Sciatic nerve (tissue), 2 donors: ENCODE data around the gene CBX4. TPM values are rescaled to one million over a fixed set of nuclear protein-coding genes. Genes with fewer than 3 reads are reported as not detected.
"Not testable (repeated sequence)": the region's sequence is repeated elsewhere in the genome, so short reads cannot be mapped to it uniquely, and the experiment has no call there.

Experiments used
- ATAC-seq: fragments of 200-7000 bp; cut with Tn5 transposase; one replicate; pipeline ENCODE4 v1.9.1; 2020; ENCODE audit warnings: mild to moderate bottlenecking, moderate library complexity
- DNase-seq: peaks from one replicate; pipeline ENCODE4 v3.0.0-alpha.2; 2020; ENCODE audit warnings: low spot score
- intact Hi-C: fragments of 100-400 bp; cut with DNase I; formaldehyde crosslinking; loops from one replicate; pipeline ENCODE4 v1.14.2; 2022
- total RNA-seq: library from RNA; stranded (reverse); fragmentation: NEBNext Ultra II Directional; extraction: Animal tissue kit (Norgen Biotek cat#: 25700); gene quantifications from one replicate; pipeline ENCODE4 v1.2.1, GENCODE V29; 2021
- donor health status: DM: no; HTN: no; CAD: no.
- donor health status: DM: no; HTN: no; CAD: no.

CBX4 gene
- total RNA-seq, 1 donor from 2014 or later: 16.8 TPM

- DNase-seq (no peak), ATAC-seq (no peak)
- intact Hi-C loops: no loop called here
Measured at GRCh38 chr17:79862238-79862637, 23.0 kb upstream of the CBX4 start.

GRCh38 chr17:79861413-79862216, 22.4 kb upstream of the CBX4 start:
- ATAC-seq (no peak), DNase-seq (no peak)
- intact Hi-C loops: no loop called here

- DNase-seq (no peak), ATAC-seq (no peak)
- intact Hi-C loops: no loop called here
Measured at GRCh38 chr17:79859676-79860615, 20.7 kb upstream of the CBX4 start.

GRCh38 chr17:79857095-79857494, 17.9 kb upstream of the CBX4 start:
- intact Hi-C loops: no loop called here
- DNase-seq (no peak), ATAC-seq (no peak)

GRCh38 chr17:79855331-79856124, 16.3 kb upstream of the CBX4 start:
- intact Hi-C loops: no loop called here
- ATAC-seq: no peak
- no peak for DNase-seq

GRCh38 chr17:79854080-79855060, 15.1 kb upstream of the CBX4 start:
- intact Hi-C loops: no loop called here
- no peak for DNase-seq
- ATAC-seq: no peak

GRCh38 chr17:79853168-79853567, 13.9 kb upstream of the CBX4 start:
- DNase-seq, ATAC-seq, intact Hi-C loops: not testable (repeated sequence)

GRCh38 chr17:79852748-79853147, 13.5 kb upstream of the CBX4 start:
- intact Hi-C loops: no loop called here
- ATAC-seq (no peak), DNase-seq (no peak)

- intact Hi-C loops: no loop called here
Measured at GRCh38 chr17:79851461-79851817, 12.2 kb upstream of the CBX4 start.

GRCh38 chr17:79850571-79851460, 11.6 kb upstream of the CBX4 start:
- no peak for ATAC-seq
- DNase-seq: no peak
- intact Hi-C loops: no loop called here

More at GRCh38 chr17:79851461-79851817, 12.2 kb upstream of the CBX4 start:
- ATAC-seq (no peak), DNase-seq (no peak)

- no peak for ATAC-seq
- intact Hi-C loops: loop anchor here (10.0 kb wide), 1 partner anchor 135 kb away; no protein-coding TSS in a partner anchor
- DNase-seq: no peak
Measured at GRCh38 chr17:79849953-79850352, 10.7 kb upstream of the CBX4 start.

GRCh38 chr17:79848370-79848766, 9.1 kb upstream of the CBX4 start:
- intact Hi-C loops: loop anchor here (10.0 kb wide), 1 partner anchor 136 kb away; no protein-coding TSS in a partner anchor
- DNase-seq (no peak), ATAC-seq (no peak)

- no peak for ATAC-seq
- no peak for DNase-seq
- intact Hi-C loops: loop anchor here (10.0 kb wide), 1 partner anchor 137 kb away; no protein-coding TSS in a partner anchor
Measured at GRCh38 chr17:79847698-79848369, 8.6 kb upstream of the CBX4 start.

GRCh38 chr17:79845601-79845949, 6.3 kb upstream of the CBX4 start:
- intact Hi-C loops: loop anchor here (10.0 kb wide), 1 partner anchor 139 kb away; no protein-coding TSS in a partner anchor
- DNase-seq: no peak
- peak; percentile 59 for ATAC-seq

- ATAC-seq (peak; percentile 74), DNase-seq (peak; percentile 76)
- intact Hi-C loops: loop anchor here (5.0 to 10.0 kb wide), 2 partner anchors 53 to 140 kb away; no protein-coding TSS in a partner anchor
Measured at GRCh38 chr17:79844869-79845600, 5.8 kb upstream of the CBX4 start.
